K562 (cell line): ENCODE measurements around the gene TMEM184B. TPM values are rescaled to one million over a fixed set of nuclear protein-coding genes. Genes with fewer than 3 reads are reported as not detected.

Experiments
- BRD9 ChIP-seq: fragments of 450-650 bp; IDR thresholded peaks from 2 replicates; pipeline ENCODE4 v1.6.1; 2018; ENCODE audit warnings: low read depth; ENCODE audit not compliant: partially characterized antibody
- CAMTA2 ChIP-seq: fragments of 250-450 bp; sonication (Bioruptor Pico); conservative IDR thresholded peaks from 2 replicates; pipeline ENCODE4 v1.5.1; 2022
- KDM4B ChIP-seq, 2 experiments: fragments of 450-650 bp in 1 of 2; sonication (generic) in 1 of 2; IDR thresholded peaks; 2 replicates each; pipeline ENCODE4 v1.6.1; 2016 to 2017; ENCODE audit warnings: borderline replicate concordance in 2 of 2, antibody characterized with exemption in 1 of 2, low read depth in 1 of 2, mild to moderate bottlenecking in 1 of 2
- NELFE ChIP-seq: IDR thresholded peaks from 2 replicates; pipeline ENCODE4 v1.6.1; 2011; ENCODE audit warnings: mild to moderate bottlenecking; ENCODE audit not compliant: insufficient read depth, insufficient read length
- NR4A1 ChIP-seq, 2 experiments: fragments of 250-450 bp in 1 of 2; fragments of 450-650 bp in 1 of 2; sonication (Bioruptor Pico) in 1 of 2; IDR thresholded peaks; 2 replicates each; pipeline versions ENCODE4 v1.4.0 to v1.6.1; 2016 to 2020; ENCODE audit warnings: mild to moderate bottlenecking in 2 of 2, missing compliant biosample characterization in 1 of 2, missing genetic modification characterization in 1 of 2, moderate library complexity in 1 of 2
- PTRF ChIP-seq: fragments of 450-650 bp; IDR thresholded peaks from 2 replicates; pipeline ENCODE4 v1.6.1; 2016; ENCODE audit warnings: mild to moderate bottlenecking, missing genetic modification characterization, missing compliant biosample characterization
- SMAD2 ChIP-seq: fragments of 150-350 bp; IDR thresholded peaks from 2 replicates; pipeline ENCODE4 v1.6.1; 2014; ENCODE audit warnings: low read depth, mild to moderate bottlenecking, low read length
- SREBF1 ChIP-seq: fragments of 150-350 bp; IDR thresholded peaks from 2 replicates; pipeline ENCODE4 v1.6.1; 2014; ENCODE audit warnings: antibody characterized with exemption, low read depth, low read length, borderline replicate concordance
- ZC3H4 ChIP-seq: sonication (generic); formaldehyde crosslinking; IDR thresholded peaks from 2 replicates; pipeline ENCODE4 v1.9.0; 2021; ENCODE audit warnings: missing genetic modification reagents, borderline replicate concordance
- ZNF75A ChIP-seq: fragments of 450-650 bp; formaldehyde crosslinking; IDR thresholded peaks from 2 replicates; pipeline ENCODE4 v1.4.0; 2020; ENCODE audit warnings: mild to moderate bottlenecking
- ZNF79 ChIP-seq: fragments of 250-450 bp; sonication (Bioruptor Pico); IDR thresholded peaks from 2 replicates; pipeline ENCODE4 v1.4.0; 2020; ENCODE audit warnings: low read depth, mild to moderate bottlenecking, moderate library complexity
- polyA plus RNA-seq, 8 experiments: library from polyadenylated mRNA; depleted of rRNA in 4 of 8; stranded (reverse) in 5 of 8; unstranded in 3 of 8; fragments of >200 nt; fragmentation: Nextera tagmentation in 2 of 8; fragmentation: Illumina TruSeq in 1 of 8; extraction: Ambion mirVana in 2 of 8; extraction: Trizol in 1 of 8; gene quantifications; 2 replicates each; pipeline versions ENCODE4 v1.2.1 to v1.2.3, GENCODE V29; 2011 to 2014; ENCODE audit warnings: inconsistent platforms in 1 of 8, missing spikeins in 1 of 8
- total RNA-seq, 7 experiments: library from RNA; depleted of rRNA in 6 of 7; stranded (reverse); fragments of >200 nt in 6 of 7; fragmentation: Illumina TruSeq in 2 of 7; extraction: Trizol in 2 of 7; gene quantifications; 2 replicates each; pipeline versions ENCODE4 v1.2.1 to v1.2.3, GENCODE V29; 2011 to 2021; ENCODE audit warnings: low replicate concordance in 1 of 7
- TF ChIP-seq, protein P1 (sequence below): sonication (generic); formaldehyde crosslinking; IDR thresholded peaks from 2 replicates; pipeline ENCODE4 v1.8.0; 2023; ENCODE audit warnings: missing genetic modification reagents, mild to moderate bottlenecking, borderline replicate concordance
- TF ChIP-seq, protein P2 (sequence below): fragments of 250-450 bp; sonication (Bioruptor Pico); IDR thresholded peaks from 2 replicates; pipeline ENCODE4 v1.9.0; 2021; ENCODE audit warnings: mild to moderate bottlenecking, inconsistent platforms
- TF ChIP-seq, protein P3 (sequence below): fragments of 450-650 bp; IDR thresholded peaks from 2 replicates; pipeline ENCODE4 v1.6.1; 2018; ENCODE audit warnings: mild to moderate bottlenecking, low read depth; ENCODE audit not compliant: partially characterized antibody

Gene TMEM184B
- total and polyA plus RNA-seq, 9 of the 15 experiments (the other 6 are each of a cell fraction or from before 2014, with no cell fraction given), result 0.31 to 25.1 (median 6.2) TPM

DNA sequence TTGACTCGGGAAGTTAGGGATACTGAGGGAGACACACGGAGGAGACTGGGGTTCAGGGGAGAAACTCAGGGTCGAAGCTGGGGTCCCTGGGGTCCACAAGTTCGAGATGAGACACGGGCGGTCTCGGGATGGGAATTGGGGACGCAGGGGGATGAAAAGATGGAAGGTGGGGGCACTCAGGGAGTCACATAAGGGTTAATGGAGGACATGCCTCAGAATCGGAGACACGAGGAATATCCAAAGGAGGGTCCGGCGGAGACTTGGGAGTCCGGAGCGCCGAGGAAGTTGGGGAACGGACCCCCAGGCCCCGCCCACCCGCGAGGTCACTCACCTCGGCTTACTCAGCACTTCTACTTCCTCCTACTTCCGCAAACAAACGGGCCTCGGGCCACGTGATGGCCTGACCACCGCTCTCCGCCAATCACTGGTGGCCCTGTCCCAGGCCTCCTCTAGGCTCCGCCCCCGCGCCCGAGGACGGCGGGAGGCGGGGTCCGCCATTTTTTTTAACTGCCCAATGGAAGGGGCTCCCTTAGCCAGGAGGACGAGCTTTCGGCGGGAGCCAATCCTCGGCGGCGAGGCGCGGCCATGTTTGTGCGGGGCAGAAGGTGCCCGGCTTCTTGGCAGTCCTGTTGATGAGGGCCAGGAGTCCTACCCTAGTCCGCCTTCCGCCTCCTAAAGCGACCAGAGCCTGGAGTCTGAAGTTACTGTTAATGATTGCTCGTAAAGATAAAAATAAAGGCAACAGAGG lies 91.2 kb downstream of the TMEM184B start, which contains the start of gene PLA2G6 (continued):
- TF ChIP-seq, protein P1, sequence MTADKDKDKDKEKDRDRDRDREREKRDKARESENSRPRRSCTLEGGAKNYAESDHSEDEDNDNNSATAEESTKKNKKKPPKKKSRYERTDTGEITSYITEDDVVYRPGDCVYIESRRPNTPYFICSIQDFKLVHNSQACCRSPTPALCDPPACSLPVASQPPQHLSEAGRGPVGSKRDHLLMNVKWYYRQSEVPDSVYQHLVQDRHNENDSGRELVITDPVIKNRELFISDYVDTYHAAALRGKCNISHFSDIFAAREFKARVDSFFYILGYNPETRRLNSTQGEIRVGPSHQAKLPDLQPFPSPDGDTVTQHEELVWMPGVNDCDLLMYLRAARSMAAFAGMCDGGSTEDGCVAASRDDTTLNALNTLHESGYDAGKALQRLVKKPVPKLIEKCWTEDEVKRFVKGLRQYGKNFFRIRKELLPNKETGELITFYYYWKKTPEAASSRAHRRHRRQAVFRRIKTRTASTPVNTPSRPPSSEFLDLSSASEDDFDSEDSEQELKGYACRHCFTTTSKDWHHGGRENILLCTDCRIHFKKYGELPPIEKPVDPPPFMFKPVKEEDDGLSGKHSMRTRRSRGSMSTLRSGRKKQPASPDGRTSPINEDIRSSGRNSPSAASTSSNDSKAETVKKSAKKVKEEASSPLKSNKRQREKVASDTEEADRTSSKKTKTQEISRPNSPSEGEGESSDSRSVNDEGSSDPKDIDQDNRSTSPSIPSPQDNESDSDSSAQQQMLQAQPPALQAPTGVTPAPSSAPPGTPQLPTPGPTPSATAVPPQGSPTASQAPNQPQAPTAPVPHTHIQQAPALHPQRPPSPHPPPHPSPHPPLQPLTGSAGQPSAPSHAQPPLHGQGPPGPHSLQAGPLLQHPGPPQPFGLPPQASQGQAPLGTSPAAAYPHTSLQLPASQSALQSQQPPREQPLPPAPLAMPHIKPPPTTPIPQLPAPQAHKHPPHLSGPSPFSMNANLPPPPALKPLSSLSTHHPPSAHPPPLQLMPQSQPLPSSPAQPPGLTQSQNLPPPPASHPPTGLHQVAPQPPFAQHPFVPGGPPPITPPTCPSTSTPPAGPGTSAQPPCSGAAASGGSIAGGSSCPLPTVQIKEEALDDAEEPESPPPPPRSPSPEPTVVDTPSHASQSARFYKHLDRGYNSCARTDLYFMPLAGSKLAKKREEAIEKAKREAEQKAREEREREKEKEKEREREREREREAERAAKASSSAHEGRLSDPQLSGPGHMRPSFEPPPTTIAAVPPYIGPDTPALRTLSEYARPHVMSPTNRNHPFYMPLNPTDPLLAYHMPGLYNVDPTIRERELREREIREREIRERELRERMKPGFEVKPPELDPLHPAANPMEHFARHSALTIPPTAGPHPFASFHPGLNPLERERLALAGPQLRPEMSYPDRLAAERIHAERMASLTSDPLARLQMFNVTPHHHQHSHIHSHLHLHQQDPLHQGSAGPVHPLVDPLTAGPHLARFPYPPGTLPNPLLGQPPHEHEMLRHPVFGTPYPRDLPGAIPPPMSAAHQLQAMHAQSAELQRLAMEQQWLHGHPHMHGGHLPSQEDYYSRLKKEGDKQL (CRISPR knock-in tag), result no peak
- TF ChIP-seq, protein P2, sequence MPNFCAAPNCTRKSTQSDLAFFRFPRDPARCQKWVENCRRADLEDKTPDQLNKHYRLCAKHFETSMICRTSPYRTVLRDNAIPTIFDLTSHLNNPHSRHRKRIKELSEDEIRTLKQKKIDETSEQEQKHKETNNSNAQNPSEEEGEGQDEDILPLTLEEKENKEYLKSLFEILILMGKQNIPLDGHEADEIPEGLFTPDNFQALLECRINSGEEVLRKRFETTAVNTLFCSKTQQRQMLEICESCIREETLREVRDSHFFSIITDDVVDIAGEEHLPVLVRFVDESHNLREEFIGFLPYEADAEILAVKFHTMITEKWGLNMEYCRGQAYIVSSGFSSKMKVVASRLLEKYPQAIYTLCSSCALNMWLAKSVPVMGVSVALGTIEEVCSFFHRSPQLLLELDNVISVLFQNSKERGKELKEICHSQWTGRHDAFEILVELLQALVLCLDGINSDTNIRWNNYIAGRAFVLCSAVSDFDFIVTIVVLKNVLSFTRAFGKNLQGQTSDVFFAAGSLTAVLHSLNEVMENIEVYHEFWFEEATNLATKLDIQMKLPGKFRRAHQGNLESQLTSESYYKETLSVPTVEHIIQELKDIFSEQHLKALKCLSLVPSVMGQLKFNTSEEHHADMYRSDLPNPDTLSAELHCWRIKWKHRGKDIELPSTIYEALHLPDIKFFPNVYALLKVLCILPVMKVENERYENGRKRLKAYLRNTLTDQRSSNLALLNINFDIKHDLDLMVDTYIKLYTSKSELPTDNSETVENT, result no peak
- TF ChIP-seq SMAD2, result no peak
- TF ChIP-seq, protein P3, sequence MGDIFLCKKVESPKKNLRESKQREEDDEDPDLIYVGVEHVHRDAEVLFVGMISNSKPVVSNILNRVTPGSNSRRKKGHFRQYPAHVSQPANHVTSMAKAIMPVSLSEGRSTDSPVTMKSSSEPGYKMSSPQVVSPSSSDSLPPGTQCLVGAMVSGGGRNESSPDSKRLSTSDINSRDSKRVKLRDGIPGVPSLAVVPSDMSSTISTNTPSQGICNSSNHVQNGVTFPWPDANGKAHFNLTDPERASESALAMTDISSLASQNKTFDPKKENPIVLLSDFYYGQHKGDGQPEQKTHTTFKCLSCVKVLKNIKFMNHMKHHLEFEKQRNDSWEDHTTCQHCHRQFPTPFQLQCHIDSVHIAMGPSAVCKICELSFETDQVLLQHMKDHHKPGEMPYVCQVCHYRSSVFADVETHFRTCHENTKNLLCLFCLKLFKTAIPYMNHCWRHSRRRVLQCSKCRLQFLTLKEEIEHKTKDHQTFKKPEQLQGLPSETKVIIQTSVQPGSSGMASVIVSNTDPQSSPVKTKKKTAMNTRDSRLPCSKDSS, result no peak
- no peak for TF ChIP-seq KDM4B (IDR thresholded peaks at IDR 0.05; ENCODE audit: borderline replicate concordance in 2 of 2, low read depth in 1 of 2)
- no peak for TF ChIP-seq BRD9
- no peak for TF ChIP-seq ZNF75A (CRISPR knock-in tag)
- no peak for TF ChIP-seq NR4A1 (CRISPR knock-in tag; IDR thresholded peaks at IDR 0.05)
- TF ChIP-seq NR4A1 (tag; IDR thresholded peaks at IDR 0.05), result no peak
- no peak for TF ChIP-seq ZC3H4 (CRISPR knock-in tag)
- no peak for TF ChIP-seq PTRF
- no peak for TF ChIP-seq CAMTA2 (CRISPR knock-in tag)
- TF ChIP-seq ZNF79, result no peak
- TF ChIP-seq SREBF1, result peak; percentile 97
- no peak for TF ChIP-seq NELFE
